HK-2 (cell line): ENCODE results near the gene PSIP1.
"Not testable (repeated sequence)": the region's sequence is repeated elsewhere in the genome, so short reads cannot be mapped to it uniquely, and the experiment has no call there.

ENCODE experiments used
- DNase-seq: peaks from one replicate; pipeline ENCODE4 v3.0.0-alpha.2; 2018; ENCODE audit not compliant: unreplicated experiment

PSIP1 gene

GRCh38 chr9:15433661-15434060 lies 77.1 kb downstream of the PSIP1 start:
- DNase-seq: no peak

- no peak for DNase-seq
These were observed 77.6 kb downstream of the PSIP1 start for GRCh38 chr9:15433191-15433590.

- DNase-seq: no peak
These were observed 79.6 kb downstream of the PSIP1 start for GRCh38 chr9:15430920-15431844.

- not testable (repeated sequence) for DNase-seq
These were observed 83.1 kb downstream of the PSIP1 start for GRCh38 chr9:15427702-15428101.

GRCh38 chr9:15426019-15426418 lies 84.8 kb downstream of the PSIP1 start:
- no peak for DNase-seq

- DNase-seq: no peak
These were observed 87.4 kb downstream of the PSIP1 start for GRCh38 chr9:15423231-15423985.

- peak; percentile 89 for DNase-seq
These were observed 88.2 kb downstream of the PSIP1 start, which contains the start of gene SNAPC3 for GRCh38 chr9:15422372-15423230. TSS of gene SNAPC3 (plus strand) at chr9:15422876. CDS start at chr9:15422880, 4 bp downstream.

GRCh38 chr9:15421990-15422371 lies 88.8 kb downstream of the PSIP1 start:
- no peak for DNase-seq

- DNase-seq: no peak
These were observed 89.2 kb downstream of the PSIP1 start for GRCh38 chr9:15421532-15421931.

- DNase-seq: no peak
These were observed 90.0 kb downstream of the PSIP1 start for GRCh38 chr9:15420796-15421195.

- DNase-seq: no peak
These were observed 93.1 kb downstream of the PSIP1 start for GRCh38 chr9:15417626-15418025.

GRCh38 chr9:15416880-15417279 lies 93.9 kb downstream of the PSIP1 start:
- peak; percentile 7 for DNase-seq
